Measurements from ENCODE around the gene PLA2G4F.

Gene PLA2G4F

DNA sequence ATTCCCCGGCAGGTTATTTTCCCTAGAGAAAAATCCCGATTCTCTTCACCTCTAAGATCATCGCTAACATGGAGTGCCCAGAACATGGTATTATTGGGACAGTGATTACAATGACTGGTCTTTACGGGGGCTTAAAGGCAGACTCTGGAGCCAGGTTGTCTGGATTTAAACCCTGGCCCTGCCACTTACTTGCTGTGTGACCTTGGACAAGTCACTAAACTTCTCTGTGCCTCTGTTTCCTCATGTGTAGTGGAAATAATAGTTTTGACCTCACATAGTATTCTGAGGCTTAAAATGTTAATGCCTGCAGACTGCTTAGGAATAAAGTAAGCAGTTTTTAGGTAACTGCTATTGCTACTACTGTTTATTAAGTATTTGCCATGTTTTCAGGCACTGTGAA, 66.5 kb downstream of the PLA2G4F start:
- no peak for DNase-seq (ENCODE audit: low spot score)
- TF ChIP-seq, protein P1, sequence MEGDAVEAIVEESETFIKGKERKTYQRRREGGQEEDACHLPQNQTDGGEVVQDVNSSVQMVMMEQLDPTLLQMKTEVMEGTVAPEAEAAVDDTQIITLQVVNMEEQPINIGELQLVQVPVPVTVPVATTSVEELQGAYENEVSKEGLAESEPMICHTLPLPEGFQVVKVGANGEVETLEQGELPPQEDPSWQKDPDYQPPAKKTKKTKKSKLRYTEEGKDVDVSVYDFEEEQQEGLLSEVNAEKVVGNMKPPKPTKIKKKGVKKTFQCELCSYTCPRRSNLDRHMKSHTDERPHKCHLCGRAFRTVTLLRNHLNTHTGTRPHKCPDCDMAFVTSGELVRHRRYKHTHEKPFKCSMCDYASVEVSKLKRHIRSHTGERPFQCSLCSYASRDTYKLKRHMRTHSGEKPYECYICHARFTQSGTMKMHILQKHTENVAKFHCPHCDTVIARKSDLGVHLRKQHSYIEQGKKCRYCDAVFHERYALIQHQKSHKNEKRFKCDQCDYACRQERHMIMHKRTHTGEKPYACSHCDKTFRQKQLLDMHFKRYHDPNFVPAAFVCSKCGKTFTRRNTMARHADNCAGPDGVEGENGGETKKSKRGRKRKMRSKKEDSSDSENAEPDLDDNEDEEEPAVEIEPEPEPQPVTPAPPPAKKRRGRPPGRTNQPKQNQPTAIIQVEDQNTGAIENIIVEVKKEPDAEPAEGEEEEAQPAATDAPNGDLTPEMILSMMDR (IDR thresholded peaks at IDR 0.05; ENCODE audit: extremely low read depth, missing control alignments): no peak

All from GM20000 (cell line).